ENCODE data around the gene KRT86. TPM values are rescaled to one million over a fixed set of nuclear protein-coding genes. Genes with fewer than 3 reads are reported as not detected.
A peak's percentile ranks its signal among the peaks of the same experiment; 100 is the strongest.

KRT86 gene
- total RNA-seq, 2 donors from 2014 or later = not detected

DNA sequence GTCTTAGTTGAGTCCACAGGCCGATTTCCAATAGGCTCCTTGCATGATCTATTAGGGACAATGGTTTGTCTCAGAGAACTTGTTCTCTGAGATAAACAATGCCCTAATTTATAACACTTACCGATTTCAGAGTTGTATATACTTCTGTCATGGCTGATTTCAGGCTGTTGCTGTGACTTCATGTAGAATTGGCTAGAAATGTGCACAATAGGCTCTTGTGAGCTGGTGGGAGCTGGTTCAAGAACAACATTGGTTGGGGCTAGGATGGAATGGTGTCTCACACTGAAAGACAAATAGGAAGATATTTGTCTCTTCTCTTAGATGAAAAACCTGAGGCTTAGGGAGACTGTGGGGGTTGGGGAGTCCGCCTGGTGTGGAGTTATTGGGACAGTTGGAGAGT, 6.7 kb upstream of the KRT86 start:
- no peak overlapping the region for H3K27ac ChIP-seq (ENCODE audit: low read depth, low read length)
- TF ChIP-seq, protein P1, sequence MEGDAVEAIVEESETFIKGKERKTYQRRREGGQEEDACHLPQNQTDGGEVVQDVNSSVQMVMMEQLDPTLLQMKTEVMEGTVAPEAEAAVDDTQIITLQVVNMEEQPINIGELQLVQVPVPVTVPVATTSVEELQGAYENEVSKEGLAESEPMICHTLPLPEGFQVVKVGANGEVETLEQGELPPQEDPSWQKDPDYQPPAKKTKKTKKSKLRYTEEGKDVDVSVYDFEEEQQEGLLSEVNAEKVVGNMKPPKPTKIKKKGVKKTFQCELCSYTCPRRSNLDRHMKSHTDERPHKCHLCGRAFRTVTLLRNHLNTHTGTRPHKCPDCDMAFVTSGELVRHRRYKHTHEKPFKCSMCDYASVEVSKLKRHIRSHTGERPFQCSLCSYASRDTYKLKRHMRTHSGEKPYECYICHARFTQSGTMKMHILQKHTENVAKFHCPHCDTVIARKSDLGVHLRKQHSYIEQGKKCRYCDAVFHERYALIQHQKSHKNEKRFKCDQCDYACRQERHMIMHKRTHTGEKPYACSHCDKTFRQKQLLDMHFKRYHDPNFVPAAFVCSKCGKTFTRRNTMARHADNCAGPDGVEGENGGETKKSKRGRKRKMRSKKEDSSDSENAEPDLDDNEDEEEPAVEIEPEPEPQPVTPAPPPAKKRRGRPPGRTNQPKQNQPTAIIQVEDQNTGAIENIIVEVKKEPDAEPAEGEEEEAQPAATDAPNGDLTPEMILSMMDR (conservative IDR thresholded peaks at IDR 0.05) = no peak
- Mint-ChIP-seq H3K9me3 (peaks cover 4% of the 10 kb centered on the region), H3K4me1 (no peaks in the 10 kb centered on the region), H3K27ac (no peak overlapping the region), H3K36me3 (ENCODE audit: low read depth) (no peaks in the 10 kb centered on the region), H3K4me3 (no peak overlapping the region), H3K27me3 (ENCODE audit: insufficient read depth) (peaks cover 15% of the 10 kb centered on the region)
- H3K9ac ChIP-seq (ENCODE audit: extremely low read depth, low read length, poor library complexity, severe bottlenecking) = no peak overlapping the region
- 82 to 93% methylated on average over 1 to 3 of the region's 3 CpGs for WGBS, 2 experiments (ENCODE audit: insufficient coverage in 1 of 2, insufficient read length in 1 of 2)
- H3K27me3 ChIP-seq (ENCODE audit: control insufficient read depth, insufficient read depth, low read length, poor library complexity, severe bottlenecking) = peaks cover 4% of the 10 kb centered on the region
- no peak overlapping the region for H3K4me3 ChIP-seq (ENCODE audit: low read length)
- peaks cover 7% of the 10 kb centered on the region for H3K9me3 ChIP-seq (ENCODE audit: control insufficient read depth, low read length)
- DNase-seq = no peak
- H3K36me3 ChIP-seq (ENCODE audit: control insufficient read depth, insufficient read depth, low read length) = no peaks in the 10 kb centered on the region
- H3K4me1 ChIP-seq (ENCODE audit: control insufficient read depth, insufficient read depth, low read length) = no peaks in the 10 kb centered on the region

DNA sequence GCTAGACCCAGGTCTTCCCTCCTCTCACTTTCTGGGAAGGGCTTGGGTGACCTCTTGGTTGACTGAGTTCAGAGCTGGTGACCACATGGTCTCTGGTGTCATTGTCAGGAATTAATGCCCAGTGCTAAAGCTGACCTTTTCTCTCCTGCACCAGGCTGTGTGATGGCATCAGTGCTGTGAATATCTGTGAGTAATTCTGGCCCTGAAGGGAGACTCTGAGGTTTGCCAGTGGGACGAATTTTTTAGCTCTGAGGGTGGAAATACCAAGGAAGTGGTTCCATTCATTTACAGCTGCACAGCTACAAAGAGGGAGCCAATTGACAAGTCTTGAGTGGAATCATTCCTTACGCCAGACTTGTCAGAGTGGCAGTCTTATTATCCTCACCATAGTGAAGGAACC, 6.2 kb upstream of the KRT86 start:
- no peak overlapping the region for H3K9ac ChIP-seq (ENCODE audit: extremely low read depth, low read length, poor library complexity, severe bottlenecking)
- H3K4me3 Mint-ChIP-seq = no peak overlapping the region
- no peaks in the 10 kb centered on the region for H3K36me3 ChIP-seq (ENCODE audit: control insufficient read depth, insufficient read depth, low read length)
- TF ChIP-seq, protein P1 (conservative IDR thresholded peaks at IDR 0.05) = no peak
- H3K9me3 ChIP-seq (ENCODE audit: control insufficient read depth, low read length) = peaks cover 2% of the 10 kb centered on the region
- H3K4me1 ChIP-seq (ENCODE audit: control insufficient read depth, insufficient read depth, low read length) = no peaks in the 10 kb centered on the region
- peak; percentile 28 for DNase-seq
- peaks cover 15% of the 10 kb centered on the region for H3K27me3 Mint-ChIP-seq (ENCODE audit: insufficient read depth)
- WGBS, 2 experiments (ENCODE audit: insufficient coverage in 1 of 2, insufficient read length in 1 of 2) = 77 to 93% methylated on average over 2 of the region's 2 CpGs
- H3K27ac Mint-ChIP-seq = no peak overlapping the region
- H3K27me3 ChIP-seq (ENCODE audit: control insufficient read depth, insufficient read depth, low read length, poor library complexity, severe bottlenecking) = peaks cover 4% of the 10 kb centered on the region
- no peaks in the 10 kb centered on the region for H3K9me3 Mint-ChIP-seq
- H3K4me1 Mint-ChIP-seq = no peaks in the 10 kb centered on the region
- H3K36me3 Mint-ChIP-seq (ENCODE audit: low read depth) = no peaks in the 10 kb centered on the region
- no peak overlapping the region for H3K4me3 ChIP-seq (ENCODE audit: low read length)
- no peak overlapping the region for H3K27ac ChIP-seq (ENCODE audit: low read depth, low read length)

DNA sequence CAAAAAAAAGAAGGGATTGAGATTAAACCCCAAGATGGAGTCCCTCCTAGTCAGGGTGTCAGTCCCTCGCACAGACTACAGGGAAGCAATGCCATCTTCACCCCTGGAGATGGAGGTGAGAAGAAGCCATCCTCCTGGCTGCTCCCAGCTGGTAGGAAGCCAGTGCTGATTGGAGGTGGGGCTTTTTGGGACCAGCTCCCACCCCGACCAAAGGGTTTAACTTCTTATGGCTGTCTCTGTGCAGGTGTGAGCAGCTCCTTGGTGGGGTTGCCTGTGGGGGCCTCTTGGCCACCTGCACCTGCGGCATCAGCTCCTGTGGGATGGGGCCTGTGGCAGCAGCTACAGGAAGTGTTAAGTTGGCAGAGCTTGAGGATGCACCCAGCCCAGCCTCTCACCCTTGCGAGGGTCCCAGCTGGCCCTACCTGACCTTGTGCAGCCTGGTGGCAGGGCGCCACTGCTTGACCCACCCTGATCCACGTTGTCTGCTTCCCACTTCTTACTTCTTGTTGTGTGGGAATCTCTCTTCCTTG, 3.8 kb upstream of the KRT86 start:
- WGBS, 2 experiments (ENCODE audit: insufficient coverage in 1 of 2, insufficient read length in 1 of 2) = 84 to 86% methylated on average over 3 to 6 of the region's 6 CpGs

More for the DNA sequence above, 3.8 kb upstream of the KRT86 start:
- peak; percentile 27 for DNase-seq
- Histone ChIP-seq H3K36me3 (ENCODE audit: control insufficient read depth, insufficient read depth, low read length) (no peaks in the 10 kb centered on the region), H3K27ac (ENCODE audit: low read depth, low read length) (no peak overlapping the region), H3K27me3 (ENCODE audit: control insufficient read depth, insufficient read depth, low read length, poor library complexity, severe bottlenecking) (peaks cover 11% of the 10 kb centered on the region), H3K4me1 (ENCODE audit: control insufficient read depth, insufficient read depth, low read length) (no peaks in the 10 kb centered on the region), H3K4me3 (ENCODE audit: low read length) (no peak overlapping the region), H3K9ac (ENCODE audit: extremely low read depth, low read length, poor library complexity, severe bottlenecking) (no peak overlapping the region), H3K9me3 (ENCODE audit: control insufficient read depth, low read length) (no peaks in the 10 kb centered on the region)
- Mint-ChIP-seq H3K36me3 (ENCODE audit: low read depth) (no peaks in the 10 kb centered on the region), H3K27ac (no peak overlapping the region), H3K27me3 (ENCODE audit: insufficient read depth) (peaks cover 25% of the 10 kb centered on the region), H3K4me3 (no peak overlapping the region), H3K4me1 (no peaks in the 10 kb centered on the region), H3K9me3 (no peaks in the 10 kb centered on the region)
- TF ChIP-seq, protein P1 (conservative IDR thresholded peaks at IDR 0.05) = no peak

Measured in endodermal cell (in vitro differentiated cells).